T-helper 2 cell treated with Interferon-gamma antibody and Interleukin-4, amounts not matched to agents 5 μg/mL and 100 μg/mL, for 36 hours (primary cell): ENCODE measurements around the gene BICC1.

Experiments
- DNase-seq: peaks from one replicate; pipeline ENCODE4 v3.0.0; 2021; ENCODE audit warnings: low spot score
- H3K27ac Mint-ChIP-seq: one replicate; pipeline ENCODE4 v1.8.0; 2021; ENCODE audit warnings: mild to moderate bottlenecking, mixed read lengths
- H3K27me3 Mint-ChIP-seq: one replicate; pipeline ENCODE4 v1.8.0; 2021; ENCODE audit warnings: low read depth, mixed read lengths
- H3K36me3 Mint-ChIP-seq: one replicate; pipeline ENCODE4 v1.8.0; 2021; ENCODE audit warnings: low read depth, mixed read lengths
- H3K4me1 Mint-ChIP-seq: one replicate; pipeline ENCODE4 v1.8.0; 2021; ENCODE audit warnings: low read depth, mixed read lengths
- H3K4me3 Mint-ChIP-seq: one replicate; pipeline ENCODE4 v1.8.0; 2022; ENCODE audit warnings: mild to moderate bottlenecking, moderate library complexity, mixed read lengths
- H3K9me3 Mint-ChIP-seq: one replicate; pipeline ENCODE4 v1.8.0; 2021; ENCODE audit warnings: mixed read lengths

Gene BICC1

DNA sequence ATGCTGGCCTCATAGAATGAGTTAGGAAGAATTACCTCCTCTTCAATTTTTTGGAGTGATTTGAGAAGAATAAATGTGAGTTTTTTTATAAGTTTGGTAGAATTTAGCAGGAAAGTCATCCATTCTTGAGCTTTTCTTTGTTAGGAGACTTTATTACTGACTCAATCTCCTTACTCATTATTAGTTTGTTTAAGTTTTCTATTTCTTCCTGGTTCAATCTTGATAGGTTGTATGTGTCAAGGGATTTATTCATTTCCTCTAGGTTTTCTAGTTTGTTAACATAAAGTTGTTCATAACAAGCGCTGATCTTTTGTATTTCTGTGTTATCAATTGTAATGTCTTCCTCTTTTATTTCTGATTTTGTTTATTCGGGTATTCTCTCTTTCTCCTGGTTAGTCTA is 47.4 kb downstream of the BICC1 start:
- Mint-ChIP-seq H3K27me3 (no peaks in the 10 kb centered on the region), H3K9me3 (peaks cover 20% of the 10 kb centered on the region), H3K4me3 (no peak overlapping the region), H3K27ac (no peak overlapping the region), H3K36me3 (no peaks in the 10 kb centered on the region), H3K4me1 (no peaks in the 10 kb centered on the region)
- no peak for DNase-seq

DNA sequence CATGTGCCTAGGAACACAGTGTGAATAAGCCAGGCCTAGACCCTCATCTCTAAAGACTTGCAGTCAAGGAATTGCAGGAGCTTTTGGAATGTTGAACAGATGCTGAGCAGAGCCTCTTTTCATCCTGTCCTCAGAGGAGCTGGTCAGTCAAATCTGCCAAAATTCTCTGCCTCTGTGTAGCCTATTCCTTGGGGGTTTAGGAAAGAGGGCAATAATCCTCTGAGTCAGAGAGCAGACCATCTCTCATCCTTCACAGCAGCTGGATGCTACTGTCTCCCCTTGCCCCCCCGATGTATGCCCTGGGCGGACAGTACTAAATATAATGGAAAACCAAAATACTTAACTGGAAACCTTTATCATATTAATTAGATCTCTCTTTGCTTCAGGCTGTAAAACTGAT is 52.6 kb downstream of the BICC1 start:
- no peaks in the 10 kb centered on the region for H3K36me3 Mint-ChIP-seq
- peaks cover 9% of the 10 kb centered on the region for H3K9me3 Mint-ChIP-seq
- no peaks in the 10 kb centered on the region for H3K4me1 Mint-ChIP-seq
- no peaks in the 10 kb centered on the region for H3K27me3 Mint-ChIP-seq
- DNase-seq = no peak
- no peak overlapping the region for H3K27ac Mint-ChIP-seq
- no peak overlapping the region for H3K4me3 Mint-ChIP-seq

DNA sequence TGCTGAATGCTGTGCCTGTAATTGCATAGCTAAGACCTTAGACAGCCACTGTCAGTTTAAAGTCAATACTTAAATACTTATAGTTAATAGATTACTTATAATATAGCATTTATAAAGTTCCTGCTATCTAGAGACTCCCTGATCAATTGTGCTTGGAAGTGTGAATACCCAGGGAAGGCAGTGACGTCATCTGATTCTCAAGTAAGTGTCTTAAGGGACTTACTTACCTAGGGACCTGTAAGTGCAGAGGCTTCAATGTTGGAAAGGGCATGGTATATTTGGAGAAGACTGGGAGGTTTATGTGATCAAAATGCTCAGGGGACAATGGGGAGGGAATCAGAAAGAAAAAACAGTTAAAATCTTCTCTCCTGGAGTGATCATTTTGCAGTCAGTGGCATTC is 55.0 kb downstream of the BICC1 start:
- H3K4me1 Mint-ChIP-seq = no peaks in the 10 kb centered on the region

DNA sequence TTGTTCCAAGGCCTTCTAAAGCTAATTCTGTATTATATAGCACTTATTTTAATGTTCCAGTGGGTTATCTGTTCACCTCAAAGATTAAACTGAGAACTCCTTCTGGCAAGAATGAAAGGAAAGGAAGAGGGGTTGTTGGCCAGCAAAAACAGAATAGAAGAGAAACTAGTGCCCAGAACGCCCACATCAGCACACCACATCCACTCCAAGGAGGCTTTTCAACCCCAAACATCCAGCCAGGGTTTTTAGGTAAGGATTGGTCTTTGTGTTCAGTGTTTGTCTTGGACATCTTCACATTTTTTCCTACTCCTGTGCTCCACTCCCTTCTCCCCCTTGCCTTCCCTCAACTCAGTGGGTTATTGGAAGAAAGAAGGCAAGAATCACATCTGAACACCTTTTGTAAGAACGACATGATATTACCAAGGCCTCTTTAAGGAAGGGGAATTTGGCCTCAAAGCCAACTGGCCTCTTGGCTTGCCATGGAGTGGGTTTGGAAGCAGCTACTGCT is 55.8 kb downstream of the BICC1 start:
- Mint-ChIP-seq H3K36me3 (no peaks in the 10 kb centered on the region), H3K4me3 (no peak overlapping the region), H3K4me1 (no peaks in the 10 kb centered on the region), H3K9me3 (no peaks in the 10 kb centered on the region), H3K27me3 (no peaks in the 10 kb centered on the region), H3K27ac (no peak overlapping the region)
- DNase-seq = no peak

More for the DNA sequence above, 55.0 kb downstream of the BICC1 start:
- Mint-ChIP-seq H3K36me3 (no peaks in the 10 kb centered on the region), H3K27me3 (no peaks in the 10 kb centered on the region), H3K4me3 (no peak overlapping the region), H3K9me3 (peaks cover 2% of the 10 kb centered on the region), H3K27ac (no peak overlapping the region)
- no peak for DNase-seq

DNA sequence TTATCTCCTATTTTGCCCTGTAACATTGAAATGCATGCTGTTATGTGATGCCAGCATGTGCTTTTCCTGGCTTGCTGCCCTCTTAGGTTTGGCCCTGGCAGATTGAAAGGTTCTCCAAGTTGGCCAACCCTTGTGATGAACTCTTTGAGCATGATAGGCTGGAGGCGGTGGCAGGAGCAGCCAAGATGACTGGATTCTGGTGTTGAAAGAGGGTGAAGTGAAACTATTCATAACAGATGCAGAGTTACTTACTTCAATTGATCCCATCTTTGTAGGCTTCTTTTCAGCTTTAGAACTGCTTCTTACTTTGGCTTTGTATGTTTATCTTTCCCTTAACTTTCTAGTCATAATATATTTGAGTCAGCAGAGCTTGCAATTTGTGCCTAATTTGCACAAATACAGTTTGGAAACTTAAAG is 57.6 kb downstream of the BICC1 start:
- Mint-ChIP-seq H3K36me3 (no peaks in the 10 kb centered on the region), H3K4me3 (no peak overlapping the region), H3K9me3 (no peaks in the 10 kb centered on the region), H3K27me3 (no peaks in the 10 kb centered on the region), H3K27ac (no peak overlapping the region), H3K4me1 (no peaks in the 10 kb centered on the region)
- DNase-seq = no peak

DNA sequence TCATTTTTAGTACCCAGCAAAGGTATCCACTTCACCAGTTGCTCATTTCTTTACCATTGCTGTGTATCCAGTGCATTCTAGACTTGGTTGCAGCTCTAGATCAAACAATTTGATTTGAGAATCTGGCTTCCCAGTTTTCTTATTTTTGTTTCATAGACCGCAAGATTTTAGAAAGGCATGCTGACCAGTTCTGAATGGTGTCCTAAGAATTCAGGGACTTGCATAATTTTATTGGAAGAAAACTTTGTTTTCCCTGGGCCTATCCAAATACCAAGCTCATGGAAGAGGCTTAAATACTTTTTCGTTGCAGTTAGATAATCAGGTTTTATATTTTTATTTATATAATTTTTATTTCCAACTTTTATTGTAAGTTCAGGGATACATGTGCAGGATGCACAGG is 58.3 kb downstream of the BICC1 start:
- Mint-ChIP-seq H3K36me3 (no peaks in the 10 kb centered on the region), H3K27ac (no peak overlapping the region), H3K9me3 (no peaks in the 10 kb centered on the region), H3K27me3 (no peaks in the 10 kb centered on the region), H3K4me1 (no peaks in the 10 kb centered on the region), H3K4me3 (no peak overlapping the region)
- no peak for DNase-seq

DNA sequence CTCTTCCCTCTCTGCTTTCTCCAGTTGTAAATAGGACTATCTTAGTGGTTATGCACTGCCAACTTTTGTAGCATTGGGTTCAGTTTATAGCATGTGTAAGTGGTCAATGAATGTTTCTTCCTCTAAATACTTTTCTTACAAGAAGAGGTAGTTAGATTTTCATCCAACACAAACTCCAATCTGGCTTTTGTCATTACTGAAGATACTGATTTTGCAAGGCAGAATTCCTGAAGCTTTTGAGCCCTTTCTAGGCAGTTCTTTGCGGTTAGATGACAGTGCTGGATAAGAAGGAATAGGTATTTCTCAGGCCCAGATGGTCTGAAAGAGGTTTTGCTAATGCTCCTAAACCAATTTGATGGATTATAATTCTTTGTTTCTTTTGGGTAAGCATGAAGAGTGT is 60.5 kb downstream of the BICC1 start:
- Mint-ChIP-seq H3K9me3 (no peaks in the 10 kb centered on the region), H3K36me3 (no peaks in the 10 kb centered on the region), H3K4me1 (no peaks in the 10 kb centered on the region), H3K4me3 (no peak overlapping the region), H3K27me3 (no peaks in the 10 kb centered on the region), H3K27ac (no peak overlapping the region)
- no peak for DNase-seq

DNA sequence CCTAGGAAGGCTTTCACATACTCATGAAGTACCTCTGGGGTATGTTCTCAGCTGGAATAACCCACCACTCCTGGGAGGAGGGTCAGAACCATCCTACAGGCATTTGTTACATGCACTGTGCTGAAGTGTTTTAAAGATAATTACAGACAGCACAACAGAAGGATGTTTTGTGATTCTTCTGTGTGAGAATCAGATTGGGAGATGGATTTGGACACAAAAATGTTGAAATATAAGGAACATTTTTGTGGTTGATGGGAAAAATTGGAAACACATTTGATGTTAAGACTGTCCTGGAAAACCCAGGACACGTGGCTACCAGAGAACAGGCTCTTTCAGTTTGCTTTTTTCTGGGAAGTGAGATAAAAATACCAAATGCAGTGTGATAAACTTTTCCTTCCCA is 61.4 kb downstream of the BICC1 start:
- Mint-ChIP-seq H3K36me3 (no peaks in the 10 kb centered on the region), H3K4me1 (no peaks in the 10 kb centered on the region), H3K4me3 (no peak overlapping the region), H3K27ac (no peak overlapping the region), H3K27me3 (no peaks in the 10 kb centered on the region), H3K9me3 (no peaks in the 10 kb centered on the region)
- no peak for DNase-seq

DNA sequence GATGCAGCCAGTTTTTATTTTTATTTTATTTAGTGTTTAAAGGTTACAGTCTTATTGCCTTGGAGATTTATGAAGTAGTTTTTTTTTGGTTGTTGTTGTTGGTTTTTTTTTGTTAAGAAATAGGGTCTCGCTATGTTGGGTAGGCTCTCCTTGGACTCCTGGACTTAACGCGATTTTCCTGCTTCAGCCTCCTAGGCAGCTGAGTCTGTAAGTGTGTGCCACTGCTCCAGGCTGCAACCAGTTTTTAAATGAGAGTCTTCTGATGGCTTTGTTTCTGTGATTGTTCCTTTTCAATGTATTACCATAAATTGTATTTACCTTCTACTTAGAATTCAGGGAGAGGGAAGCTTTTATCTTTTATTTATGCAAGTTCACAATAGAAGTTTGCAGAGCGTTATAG is 62.8 kb downstream of the BICC1 start:
- no peaks in the 10 kb centered on the region for H3K36me3 Mint-ChIP-seq
- no peaks in the 10 kb centered on the region for H3K4me1 Mint-ChIP-seq
- H3K4me3 Mint-ChIP-seq = no peak overlapping the region
- H3K27me3 Mint-ChIP-seq = no peaks in the 10 kb centered on the region
- H3K9me3 Mint-ChIP-seq = no peaks in the 10 kb centered on the region
- H3K27ac Mint-ChIP-seq = no peak overlapping the region
- no peak for DNase-seq

DNA sequence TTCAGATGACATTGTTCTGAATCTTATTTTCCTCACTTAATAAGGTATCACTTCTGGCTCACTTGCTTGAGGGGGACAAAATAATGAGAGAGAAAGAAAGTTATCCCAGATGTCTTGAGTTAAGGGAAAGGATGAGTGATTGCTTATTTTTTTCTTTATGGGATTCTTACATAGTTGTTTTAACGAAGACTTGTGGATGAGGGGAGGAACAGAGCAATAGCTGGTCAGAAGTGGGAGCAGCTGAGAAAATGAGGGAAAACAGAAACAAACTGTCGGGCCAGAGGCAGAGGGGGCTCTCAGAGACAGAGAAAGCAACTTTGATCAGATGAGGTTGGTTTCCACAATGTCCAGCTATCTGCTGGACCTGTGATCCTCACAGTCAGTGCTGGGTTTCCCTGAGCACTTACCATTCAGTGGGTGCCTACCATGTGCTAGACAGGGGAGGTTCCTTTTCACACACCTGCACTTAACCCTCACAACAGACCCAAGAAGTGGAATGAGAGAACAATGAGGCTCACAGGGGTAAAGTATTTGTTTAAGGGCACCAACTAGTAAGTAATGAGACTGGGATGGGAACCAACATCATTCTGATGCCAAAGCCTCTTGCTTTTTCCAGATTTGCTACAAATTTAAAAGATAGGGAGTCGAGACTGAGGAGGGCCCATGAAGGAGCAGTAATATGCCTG is 64.2 kb downstream of the BICC1 start:
- no peaks in the 10 kb centered on the region for H3K27me3 Mint-ChIP-seq
- H3K4me3 Mint-ChIP-seq = no peak overlapping the region
- H3K4me1 Mint-ChIP-seq = no peaks in the 10 kb centered on the region
- H3K36me3 Mint-ChIP-seq = no peaks in the 10 kb centered on the region
- no peak for DNase-seq
- no peak overlapping the region for H3K27ac Mint-ChIP-seq
- H3K9me3 Mint-ChIP-seq = no peaks in the 10 kb centered on the region

DNA sequence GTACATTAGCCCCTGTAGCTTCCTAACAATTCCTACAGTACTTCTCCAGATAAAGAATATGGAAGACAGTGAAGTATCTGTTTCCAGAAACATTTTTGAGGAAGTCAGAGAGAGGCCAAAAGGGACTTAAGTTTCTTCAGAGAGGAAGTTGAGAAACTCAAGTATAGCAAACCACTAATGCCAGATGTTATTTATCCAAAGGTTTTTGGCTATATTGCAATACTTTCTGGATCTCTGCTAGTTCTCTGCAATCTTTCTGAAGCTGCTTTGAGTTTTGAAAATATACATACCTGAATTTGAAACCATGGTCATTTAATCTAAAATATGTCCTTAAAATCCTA is 64.7 kb downstream of the BICC1 start:
- H3K27ac Mint-ChIP-seq = no peak overlapping the region
- H3K4me3 Mint-ChIP-seq = no peak overlapping the region
- no peaks in the 10 kb centered on the region for H3K27me3 Mint-ChIP-seq
- H3K36me3 Mint-ChIP-seq = no peaks in the 10 kb centered on the region
- DNase-seq = no peak
- no peaks in the 10 kb centered on the region for H3K4me1 Mint-ChIP-seq
- H3K9me3 Mint-ChIP-seq = no peaks in the 10 kb centered on the region

DNA sequence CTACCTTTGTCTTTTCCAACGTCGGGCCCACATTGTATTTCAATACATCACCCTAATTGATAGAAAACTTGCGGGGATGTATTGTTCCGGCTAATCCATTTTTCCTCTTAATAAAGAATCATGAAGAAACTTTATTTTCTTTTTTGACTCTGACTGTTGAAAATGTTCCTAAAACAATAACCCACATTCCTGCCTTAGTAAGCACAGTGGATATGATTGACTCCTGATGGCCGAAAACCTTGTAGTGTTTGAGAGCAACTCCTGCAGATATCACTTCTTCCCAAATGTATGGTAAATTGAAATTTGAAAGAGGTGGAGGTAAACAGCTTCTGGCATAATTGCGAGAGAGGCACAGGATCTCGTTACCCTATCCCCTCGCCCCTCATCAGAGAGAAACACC is 65.7 kb downstream of the BICC1 start:
- Mint-ChIP-seq H3K27ac (no peak overlapping the region), H3K4me1 (no peaks in the 10 kb centered on the region), H3K27me3 (no peaks in the 10 kb centered on the region), H3K9me3 (no peaks in the 10 kb centered on the region), H3K4me3 (no peak overlapping the region), H3K36me3 (no peaks in the 10 kb centered on the region)
- DNase-seq = no peak

DNA sequence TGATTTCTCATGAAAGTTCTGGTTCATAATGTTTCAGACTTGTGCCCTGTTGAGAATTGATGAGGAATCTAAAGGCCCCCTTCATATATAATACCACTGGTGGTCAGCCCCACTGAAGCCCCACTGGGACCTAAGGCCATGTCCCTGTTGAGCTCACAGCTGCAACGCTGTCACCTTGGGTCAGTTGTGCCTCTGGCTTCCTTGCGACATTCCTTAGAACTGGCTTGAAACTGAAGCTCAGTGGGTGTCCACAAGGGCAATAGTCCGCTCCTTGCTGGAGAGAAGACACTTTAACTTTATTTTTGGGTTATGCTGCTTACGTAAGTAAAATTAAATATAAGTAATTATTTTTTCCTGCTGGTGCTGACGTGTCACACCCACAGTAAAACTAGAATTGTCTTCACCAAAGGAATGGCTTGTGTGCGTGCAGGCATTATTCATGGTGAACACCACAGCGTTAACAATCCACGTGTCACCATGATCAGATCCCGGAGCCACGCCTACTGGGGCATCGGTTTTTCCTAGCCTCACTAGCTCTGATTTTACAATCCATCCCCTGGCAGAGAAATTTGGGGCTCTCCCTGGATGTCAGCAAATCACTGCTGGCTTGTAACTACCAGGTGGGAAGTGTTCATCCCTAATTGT is 66.5 kb downstream of the BICC1 start:
- Mint-ChIP-seq H3K4me3 (no peak overlapping the region), H3K9me3 (no peaks in the 10 kb centered on the region), H3K36me3 (no peaks in the 10 kb centered on the region), H3K27ac (no peak overlapping the region), H3K4me1 (no peaks in the 10 kb centered on the region), H3K27me3 (no peaks in the 10 kb centered on the region)
- no peak for DNase-seq

DNA sequence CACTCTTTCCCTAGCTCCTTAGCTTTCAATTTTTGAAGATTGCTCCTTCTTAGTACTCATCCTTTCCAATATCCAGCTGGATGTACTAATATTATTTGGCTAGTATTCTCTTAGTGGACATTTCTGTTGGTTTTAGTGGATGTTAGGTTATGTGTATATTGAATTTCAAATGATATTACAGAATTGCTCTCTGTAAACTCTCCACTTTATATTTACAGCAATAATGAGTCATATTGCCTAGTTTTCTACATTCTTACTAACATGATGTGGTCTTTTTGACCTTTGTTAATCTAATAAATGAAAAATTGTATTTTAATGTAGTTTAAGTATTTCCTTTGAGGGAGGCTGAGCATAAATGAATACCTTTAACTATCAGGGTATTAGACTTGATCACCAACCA is 69.4 kb downstream of the BICC1 start:
- Mint-ChIP-seq H3K27ac (no peak overlapping the region), H3K36me3 (no peaks in the 10 kb centered on the region), H3K4me1 (no peaks in the 10 kb centered on the region), H3K9me3 (no peaks in the 10 kb centered on the region), H3K4me3 (no peak overlapping the region), H3K27me3 (no peaks in the 10 kb centered on the region)
- no peak for DNase-seq

DNA sequence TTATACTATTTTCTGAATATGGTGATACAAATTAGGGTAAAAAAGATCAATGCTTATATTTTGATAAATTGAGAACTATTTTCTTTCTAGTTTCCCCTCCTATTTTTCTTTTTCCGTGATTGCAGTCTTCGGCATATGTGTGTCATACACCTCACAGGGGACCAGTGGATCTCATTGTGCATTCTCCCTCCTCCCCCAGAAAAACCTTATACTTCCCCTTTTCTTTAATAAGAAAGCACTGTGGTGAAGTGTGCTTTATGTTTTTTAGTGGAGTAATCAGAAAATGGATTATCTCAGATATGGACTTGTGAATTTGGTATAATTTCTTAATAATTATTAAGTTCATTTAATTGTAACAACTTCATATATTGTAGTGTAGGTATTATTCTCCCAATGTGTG is 72.8 kb downstream of the BICC1 start:
- Mint-ChIP-seq H3K27ac (no peak overlapping the region), H3K4me1 (no peaks in the 10 kb centered on the region), H3K27me3 (no peaks in the 10 kb centered on the region), H3K36me3 (no peaks in the 10 kb centered on the region), H3K4me3 (no peak overlapping the region), H3K9me3 (no peaks in the 10 kb centered on the region)
- no peak for DNase-seq
